ENCODE data around the gene CUBN.

The CUBN gene

GRCh38 chr10:17053513-17053912 is 76.1 kb downstream of the CUBN start:
- Histone ChIP-seq H3K27ac (no peak overlapping the region), H3K4me3 (no peak overlapping the region)

GRCh38 chr10:17053061-17053460 is 76.5 kb downstream of the CUBN start:
- Histone ChIP-seq H3K4me3 (no peak overlapping the region), H3K27ac (no peak overlapping the region)

GRCh38 chr10:17051851-17052250 is 77.8 kb downstream of the CUBN start:
- Histone ChIP-seq H3K27ac (no peak overlapping the region), H3K4me3 (no peak overlapping the region)

- no peak overlapping the region for H3K27ac ChIP-seq
Observed at GRCh38 chr10:17049195-17049594, 80.4 kb downstream of the CUBN start.

GRCh38 chr10:17047908-17048307 is 81.7 kb downstream of the CUBN start:
- no peak overlapping the region for H3K27ac ChIP-seq

More at GRCh38 chr10:17049195-17049594, 80.4 kb downstream of the CUBN start:
- H3K4me3 ChIP-seq = no peak overlapping the region

GRCh38 chr10:17046989-17047388 is 82.6 kb downstream of the CUBN start:
- no peak overlapping the region for H3K4me3 ChIP-seq
- no peak overlapping the region for H3K27ac ChIP-seq

More at GRCh38 chr10:17047908-17048307, 81.7 kb downstream of the CUBN start:
- H3K4me3 ChIP-seq = no peak overlapping the region

- no peak overlapping the region for H3K27ac ChIP-seq
- H3K4me3 ChIP-seq = no peak overlapping the region
Observed at GRCh38 chr10:17043586-17043985, 86.0 kb downstream of the CUBN start.

- Histone ChIP-seq H3K4me3 (no peak overlapping the region), H3K27ac (peak overlapping the region in 1 of 21 experiments; percentile 28)
Observed at GRCh38 chr10:17041626-17042520, 87.7 kb downstream of the CUBN start.

GRCh38 chr10:17038627-17039026 is 91.0 kb downstream of the CUBN start:
- Histone ChIP-seq H3K27ac (peak overlapping the region in 13 of 21 experiments; percentile 5 to 70 (median 40)), H3K4me3 (no peak overlapping the region)

GRCh38 chr10:17037910-17038309 is 91.7 kb downstream of the CUBN start:
- peak overlapping the region in 9 of 21 experiments; percentile 5 to 70 (median 44) for H3K27ac ChIP-seq
- no peak overlapping the region for H3K4me3 ChIP-seq

- Histone ChIP-seq H3K4me3 (no peak overlapping the region), H3K27ac (no peak overlapping the region)
Observed at GRCh38 chr10:17035446-17035845, 94.2 kb downstream of the CUBN start.

GRCh38 chr10:17033529-17034260 is 95.9 kb downstream of the CUBN start:
- peak overlapping the region in 3 of 21 experiments; percentile 13 to 37 (median 17) for H3K27ac ChIP-seq
- no peak overlapping the region for H3K4me3 ChIP-seq

GRCh38 chr10:17031637-17032635 is 97.7 kb downstream of the CUBN start:
- Histone ChIP-seq H3K4me3 (no peak overlapping the region), H3K27ac (peak overlapping the region in 2 of 21 experiments; percentile 1 to 37)

- H3K4me3 ChIP-seq = no peak overlapping the region
- H3K27ac ChIP-seq = peak overlapping the region in 20 of 21 experiments; percentile 25 to 95 (median 70)
Observed at GRCh38 chr10:17029581-17030271, 99.9 kb downstream of the CUBN start.

GRCh38 chr10:17029239-17029580 is 100.4 kb downstream of the CUBN start:
- Histone ChIP-seq H3K4me3 (no peak overlapping the region), H3K27ac (peak overlapping the region in 20 of 21 experiments; percentile 25 to 95 (median 70))

- Histone ChIP-seq H3K4me3 (no peak overlapping the region), H3K27ac (peak overlapping the region in 20 of 21 experiments; percentile 25 to 95 (median 70))
Observed at GRCh38 chr10:17028798-17029197, 100.8 kb downstream of the CUBN start.

- H3K27ac ChIP-seq = peak overlapping the region in 20 of 21 experiments; percentile 22 to 95 (median 77)
- no peak overlapping the region for H3K4me3 ChIP-seq
Observed at GRCh38 chr10:17026686-17027485, 102.7 kb downstream of the CUBN start.
